RWPE2 (cell line): Measurements from ENCODE around the gene RXRA.

Experiments used
- ATAC-seq: fragments of 200-7000 bp; cut with Tn5 transposase; 3 replicates; pipeline ENCODE4 v1.9.1; 2021; ENCODE audit warnings: low read depth
- DNase-seq: peaks from one replicate; pipeline ENCODE4 v3.0.0-alpha.2; 2020; ENCODE audit warnings: low spot score
- H3K27ac ChIP-seq: fragments of 450-650 bp; 2 replicates; pipeline ENCODE4 v1.5.1; 2017; ENCODE audit warnings: mild to moderate bottlenecking; ENCODE audit not compliant: poor library complexity, severe bottlenecking
- H3K27me3 ChIP-seq: fragments of 250-450 bp; sonication (Bioruptor Pico); 2 replicates; pipeline ENCODE4 v1.5.1; 2021; ENCODE audit warnings: mild to moderate bottlenecking, moderate library complexity; ENCODE audit not compliant: insufficient read depth, poor library complexity, severe bottlenecking
- H3K36me3 ChIP-seq: fragments of 250-450 bp; sonication (Bioruptor Pico); 2 replicates; pipeline ENCODE4 v1.5.1; 2020; ENCODE audit warnings: low read depth, mild to moderate bottlenecking, moderate library complexity
- H3K4me1 ChIP-seq: fragments of 250-450 bp; sonication (Bioruptor Pico); 2 replicates; pipeline ENCODE4 v1.5.1; 2021; ENCODE audit warnings: mild to moderate bottlenecking, moderate library complexity; ENCODE audit not compliant: insufficient read depth, poor library complexity, severe bottlenecking
- H3K4me3 ChIP-seq: fragments of 250-450 bp; sonication (Bioruptor Pico); 2 replicates; pipeline ENCODE4 v1.5.1; 2021; ENCODE audit warnings: mild to moderate bottlenecking, moderate library complexity; ENCODE audit not compliant: severe bottlenecking
- H3K9me3 ChIP-seq: fragments of 250-450 bp; sonication (Bioruptor Pico); 2 replicates; pipeline ENCODE4 v1.5.1; 2021; ENCODE audit warnings: mild to moderate bottlenecking, moderate library complexity; ENCODE audit not compliant: severe bottlenecking
- TF ChIP-seq, protein P1 (sequence below): fragments of 450-650 bp; IDR thresholded peaks from one replicate; pipeline ENCODE4 v1.5.1; 2017; ENCODE audit warnings: mild to moderate bottlenecking, moderate library complexity; ENCODE audit not compliant: poor library complexity, severe bottlenecking

Gene RXRA

DNA sequence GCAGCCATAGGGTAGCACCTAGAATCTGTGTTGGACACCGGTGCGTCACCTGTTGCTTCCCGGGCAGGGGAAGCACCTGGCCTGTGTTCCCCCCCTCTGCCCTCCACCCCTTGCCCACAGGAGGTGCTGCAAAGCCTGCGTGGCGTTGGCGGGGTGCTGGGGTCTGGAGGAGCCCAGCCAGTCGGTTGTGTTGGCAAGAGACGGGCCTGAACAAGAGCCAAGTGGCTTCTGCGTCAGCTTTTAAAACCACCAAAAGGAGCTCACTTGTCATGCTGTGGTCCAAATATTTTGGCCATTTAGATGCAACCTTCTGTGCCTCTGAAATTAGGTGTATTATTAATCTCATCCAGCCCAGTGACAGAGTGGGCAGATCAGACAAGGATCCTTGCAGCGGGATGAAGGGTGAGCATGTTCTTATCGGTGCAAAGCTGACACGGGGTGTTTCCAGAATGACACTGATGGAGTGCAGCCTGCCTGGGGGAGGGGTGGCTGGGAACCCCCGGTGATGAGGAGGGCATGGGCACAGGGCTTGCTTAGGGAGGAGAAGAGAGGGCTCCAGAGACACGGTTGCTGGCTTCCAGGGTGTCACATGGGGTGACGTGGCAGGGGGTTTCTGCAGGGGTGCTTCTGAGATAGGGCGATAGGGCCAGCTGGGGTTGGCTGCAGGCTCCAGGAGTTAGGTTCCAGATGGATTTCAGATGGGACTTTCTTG lies 9.7 kb upstream of the RXRA start:
- H3K27ac ChIP-seq: no peak overlapping the region
- DNase-seq: no peak
- TF ChIP-seq, protein P1, sequence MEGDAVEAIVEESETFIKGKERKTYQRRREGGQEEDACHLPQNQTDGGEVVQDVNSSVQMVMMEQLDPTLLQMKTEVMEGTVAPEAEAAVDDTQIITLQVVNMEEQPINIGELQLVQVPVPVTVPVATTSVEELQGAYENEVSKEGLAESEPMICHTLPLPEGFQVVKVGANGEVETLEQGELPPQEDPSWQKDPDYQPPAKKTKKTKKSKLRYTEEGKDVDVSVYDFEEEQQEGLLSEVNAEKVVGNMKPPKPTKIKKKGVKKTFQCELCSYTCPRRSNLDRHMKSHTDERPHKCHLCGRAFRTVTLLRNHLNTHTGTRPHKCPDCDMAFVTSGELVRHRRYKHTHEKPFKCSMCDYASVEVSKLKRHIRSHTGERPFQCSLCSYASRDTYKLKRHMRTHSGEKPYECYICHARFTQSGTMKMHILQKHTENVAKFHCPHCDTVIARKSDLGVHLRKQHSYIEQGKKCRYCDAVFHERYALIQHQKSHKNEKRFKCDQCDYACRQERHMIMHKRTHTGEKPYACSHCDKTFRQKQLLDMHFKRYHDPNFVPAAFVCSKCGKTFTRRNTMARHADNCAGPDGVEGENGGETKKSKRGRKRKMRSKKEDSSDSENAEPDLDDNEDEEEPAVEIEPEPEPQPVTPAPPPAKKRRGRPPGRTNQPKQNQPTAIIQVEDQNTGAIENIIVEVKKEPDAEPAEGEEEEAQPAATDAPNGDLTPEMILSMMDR: no peak

DNA sequence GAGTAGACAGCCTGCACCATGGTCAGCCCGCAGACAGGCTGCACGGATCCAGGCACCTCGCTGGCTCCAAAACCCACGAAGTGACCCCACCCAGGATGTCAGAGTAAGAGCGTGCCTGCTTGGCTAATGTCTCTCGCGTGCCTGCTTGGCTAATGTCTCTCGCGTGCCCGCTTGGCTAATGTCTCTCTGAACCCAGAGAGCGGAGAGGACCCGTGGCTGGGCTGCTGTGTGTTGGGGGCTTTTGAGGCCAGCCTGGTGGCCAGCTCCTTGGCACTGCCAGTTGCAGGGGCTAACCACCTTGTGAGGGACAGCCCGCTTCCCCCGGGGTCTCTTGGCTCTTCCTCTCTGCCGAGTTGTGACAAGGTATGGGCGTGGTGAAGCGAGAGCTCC lies 8.9 kb upstream of the RXRA start:
- H3K4me1 ChIP-seq: no peaks in the 10 kb centered on the region
- H3K4me3 ChIP-seq: no peak overlapping the region
- no peaks in the 10 kb centered on the region for H3K27me3 ChIP-seq
- H3K36me3 ChIP-seq: no peaks in the 10 kb centered on the region
- H3K27ac ChIP-seq: no peak overlapping the region
- TF ChIP-seq, protein P1: no peak
- DNase-seq (no peak), ATAC-seq (no peak)
- H3K9me3 ChIP-seq: no peaks in the 10 kb centered on the region

More for the DNA sequence above, 9.7 kb upstream of the RXRA start:
- Histone ChIP-seq H3K27me3 (no peaks in the 10 kb centered on the region), H3K4me3 (no peak overlapping the region), H3K4me1 (no peaks in the 10 kb centered on the region), H3K36me3 (no peaks in the 10 kb centered on the region), H3K9me3 (no peaks in the 10 kb centered on the region)
- no peak; the same call in 2 of the 3 replicates for ATAC-seq

DNA sequence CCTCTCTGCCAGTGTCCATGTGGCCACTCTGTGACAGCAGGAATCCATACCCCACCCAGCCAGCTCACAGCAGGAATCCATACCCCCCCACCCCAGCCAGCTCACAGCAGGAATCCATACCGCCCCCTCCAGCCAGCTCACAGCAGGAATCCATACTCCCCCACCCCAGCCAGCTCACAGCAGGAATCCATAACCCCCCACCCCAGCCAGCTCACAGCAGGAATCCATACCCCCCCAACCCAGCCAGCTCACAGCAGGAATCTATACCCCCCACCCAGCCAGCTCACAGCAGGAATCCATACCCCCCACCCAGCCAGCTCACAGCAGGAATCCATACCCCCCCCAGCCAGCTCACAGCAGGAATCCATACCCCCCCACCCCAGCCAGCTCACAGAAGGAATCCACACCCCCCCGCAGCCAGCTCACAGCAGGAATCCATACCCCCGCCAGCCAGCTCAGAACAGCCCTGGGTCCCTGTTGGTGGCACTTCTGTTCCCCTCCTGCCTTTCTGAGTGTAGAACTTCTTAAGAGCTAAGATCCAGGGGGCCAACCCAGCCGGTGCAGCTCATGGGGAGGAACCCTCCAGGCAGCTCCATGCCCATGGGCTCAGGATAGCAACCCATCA lies 8.4 kb upstream of the RXRA start:
- no peak for DNase-seq

DNA sequence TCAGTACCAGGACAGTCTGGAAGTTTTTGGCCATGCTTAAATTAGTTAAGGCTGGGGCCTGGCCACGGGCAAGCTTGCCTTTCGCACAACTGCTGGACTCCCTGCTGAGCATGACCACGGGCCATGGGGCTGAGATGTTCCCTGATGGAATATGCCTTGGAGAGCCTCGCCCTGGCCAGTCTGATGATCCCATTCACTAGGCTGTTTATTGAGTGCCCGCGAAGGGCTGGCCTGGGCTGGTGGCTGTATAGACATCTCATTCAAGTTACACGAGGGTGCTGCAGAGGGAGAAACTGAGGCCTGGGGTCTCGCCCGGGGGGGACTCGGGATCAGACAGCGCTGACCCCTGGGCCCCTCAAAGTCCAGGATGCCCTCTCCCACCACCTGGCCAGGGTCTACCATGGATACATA lies 7.8 kb upstream of the RXRA start:
- TF ChIP-seq, protein P1: no peak
- DNase-seq (peak; percentile 52), ATAC-seq (no peak)
- Histone ChIP-seq H3K4me3 (no peak overlapping the region), H3K36me3 (no peaks in the 10 kb centered on the region), H3K9me3 (no peaks in the 10 kb centered on the region), H3K27ac (no peak overlapping the region), H3K27me3 (no peaks in the 10 kb centered on the region), H3K4me1 (no peaks in the 10 kb centered on the region)

More for the DNA sequence above, 8.4 kb upstream of the RXRA start:
- Histone ChIP-seq H3K9me3 (no peaks in the 10 kb centered on the region), H3K27me3 (no peaks in the 10 kb centered on the region), H3K36me3 (no peaks in the 10 kb centered on the region), H3K4me3 (no peak overlapping the region), H3K27ac (no peak overlapping the region), H3K4me1 (no peaks in the 10 kb centered on the region)
- TF ChIP-seq, protein P1: no peak
- ATAC-seq: no peak

DNA sequence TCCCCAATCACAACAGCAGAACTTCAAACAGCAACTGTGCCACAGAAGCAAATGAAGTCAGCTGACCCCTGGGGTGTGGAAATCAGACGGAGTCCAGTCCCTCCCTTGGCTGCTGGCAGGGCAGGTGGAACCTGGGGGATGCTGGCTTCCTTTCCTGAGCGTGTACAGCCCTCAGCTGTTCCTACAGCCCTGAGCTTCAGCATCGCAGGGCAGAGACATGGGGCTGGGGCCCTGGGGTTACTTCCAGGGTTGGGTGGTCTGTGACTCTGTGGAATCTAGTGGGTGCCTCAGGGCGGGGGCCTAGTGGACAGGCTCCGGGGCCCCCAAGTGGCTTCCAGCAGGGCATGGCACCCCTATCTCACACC lies 7.3 kb upstream of the RXRA start:
- no peak overlapping the region for H3K4me3 ChIP-seq
- peaks cover 4% of the 10 kb centered on the region for H3K4me1 ChIP-seq
- no peaks in the 10 kb centered on the region for H3K27me3 ChIP-seq
- no peak for DNase-seq
- no peaks in the 10 kb centered on the region for H3K36me3 ChIP-seq
- TF ChIP-seq, protein P1: no peak
- no peak overlapping the region for H3K27ac ChIP-seq
- ATAC-seq: no peak
- no peaks in the 10 kb centered on the region for H3K9me3 ChIP-seq
